ENCODE results near the gene TNFRSF14. TPM values are rescaled to one million over a fixed set of nuclear protein-coding genes. Genes with fewer than 3 reads are reported as not detected.

The TNFRSF14 gene
- total RNA-seq, 1 donor: 12.0 TPM

GRCh38 chr1:2532485-2533160 is 23.5 kb upstream of the TNFRSF14 start:
- H3K4me3 ChIP-seq (ENCODE audit: low read depth, low read length): no peak overlapping the region
- no peak for DNase-seq (ENCODE audit: low read depth)
- TF ChIP-seq CTCF (IDR thresholded peaks at IDR 0.05; ENCODE audit: insufficient read depth, low read length): no peak

- DNase-seq (ENCODE audit: low read depth): no peak
- no peak overlapping the region for H3K4me3 ChIP-seq (ENCODE audit: low read depth, low read length)
- TF ChIP-seq CTCF (IDR thresholded peaks at IDR 0.05; ENCODE audit: insufficient read depth, low read length): no peak
These were observed 22.8 kb upstream of the TNFRSF14 start for GRCh38 chr1:2533365-2533764.

- DNase-seq (ENCODE audit: low read depth): no peak
- no peak overlapping the region for H3K4me3 ChIP-seq (ENCODE audit: low read depth, low read length)
- no peak for TF ChIP-seq CTCF (IDR thresholded peaks at IDR 0.05; ENCODE audit: insufficient read depth, low read length)
These were observed 21.9 kb upstream of the TNFRSF14 start for GRCh38 chr1:2534315-2534686.

GRCh38 chr1:2534687-2535441 is 21.3 kb upstream of the TNFRSF14 start:
- DNase-seq (ENCODE audit: low read depth): no peak
- H3K4me3 ChIP-seq (ENCODE audit: low read depth, low read length): no peak overlapping the region
- TF ChIP-seq CTCF (IDR thresholded peaks at IDR 0.05; ENCODE audit: insufficient read depth, low read length): no peak

- DNase-seq (ENCODE audit: low read depth): no peak
- no peak for TF ChIP-seq CTCF (IDR thresholded peaks at IDR 0.05; ENCODE audit: insufficient read depth, low read length)
- H3K4me3 ChIP-seq (ENCODE audit: low read depth, low read length): no peak overlapping the region
These were observed 20.7 kb upstream of the TNFRSF14 start for GRCh38 chr1:2535455-2535854.

GRCh38 chr1:2535981-2536380 is 20.2 kb upstream of the TNFRSF14 start:
- no peak overlapping the region for H3K4me3 ChIP-seq (ENCODE audit: low read depth, low read length)
- no peak for DNase-seq (ENCODE audit: low read depth)
- no peak for TF ChIP-seq CTCF (IDR thresholded peaks at IDR 0.05; ENCODE audit: insufficient read depth, low read length)

All from fibroblast of the aortic adventitia (primary cell).